HCT116 (cell line): ENCODE data around the gene FUT9. TPM values are rescaled to one million over a fixed set of nuclear protein-coding genes. Genes with fewer than 3 reads are reported as not detected.

Experiments used
- ATAC-seq: fragments of 200-7000 bp; cut with Tn5 transposase; 2 replicates; pipeline ENCODE4 v1.9.1; 2020; ENCODE audit warnings: mild to moderate bottlenecking, moderate library complexity
- BruUV-seq: library from RNA; stranded (reverse); fragments of 400-500 nt; replicated peaks from 2 replicates; lab custom pipeline; 2021; lab: Mats Ljungman, UMichigan
- CTCF ChIA-PET: fragments of 300-600 bp; sonication (Branson Sonifier 250); formaldehyde crosslinking; loops from one replicate; lab custom pipeline; 2021; ENCODE audit warnings: antibody characterized with exemption; lab: Charles Lee
- POLR2A ChIA-PET: fragments of 300-600, 350-600 bp; sonication (Branson Sonifier 250); formaldehyde crosslinking; loops from one replicate; lab custom pipeline; 2021; ENCODE audit warnings: antibody characterized with exemption; lab: Charles Lee
- RAD21 ChIA-PET, 2 experiments: fragments of 300-600 bp; sonication (Branson Sonifier 250); formaldehyde crosslinking; loops; one replicate each; lab custom pipeline; 2023; ENCODE audit warnings: low total read pairs in 2 of 2; ENCODE audit not compliant: uncharacterized antibody in 2 of 2, unreplicated experiment in 2 of 2, low non-redundant PET in 1 of 2; lab: Charles Lee
- DNase-seq: peaks from one replicate; pipeline ENCODE4 v3.0.0-alpha.2; 2010; ENCODE audit warnings: low read depth, low spot score
- H2AFZ ChIP-seq: fragments of 200-600 bp; shearing (Covaris generic), sonication (generic); 2 replicates; pipeline ENCODE4 v1.6.1; 2017; ENCODE audit warnings: low read depth, mixed run types, mixed read lengths, antibody characterized with exemption, low read length; ENCODE audit not compliant: poor library complexity, severe bottlenecking
- H3K27ac ChIP-seq: 2 replicates; pipeline ENCODE4 v1.5.1; 2012; ENCODE audit warnings: low read depth, low read length
- H3K27me3 ChIP-seq: fragments of 200-600 bp; sonication (generic); 2 replicates; pipeline ENCODE4 v1.6.1; 2016; ENCODE audit warnings: mixed run types, low read length, mixed read lengths; ENCODE audit not compliant: insufficient read depth
- H3K36me3 ChIP-seq, 2 experiments: fragments of 200-500 bp in 1 of 2; fragments of 200-600 bp in 1 of 2; sonication (Bioruptor generic) in 1 of 2; sonication (generic) in 1 of 2; 2 replicates each; pipeline versions ENCODE4 v1.5.1 to v1.6.1; 2014 to 2016; ENCODE audit warnings: low read length in 2 of 2, inconsistent platforms in 1 of 2, mixed read lengths in 1 of 2, mixed run types in 1 of 2; ENCODE audit not compliant: insufficient read depth in 2 of 2, control insufficient read depth in 1 of 2
- H3K4me1 ChIP-seq, 2 experiments: fragments of 200-600 bp in 1 of 2; sonication (generic) in 1 of 2; 2 replicates each; pipeline versions ENCODE4 v1.5.1 to v1.6.1; 2012 to 2017; ENCODE audit warnings: low read length in 2 of 2, inconsistent platforms in 1 of 2, mild to moderate bottlenecking in 1 of 2, mixed read lengths in 1 of 2, mixed run types in 1 of 2, moderate library complexity in 1 of 2; ENCODE audit not compliant: insufficient read depth in 2 of 2, control insufficient read depth in 1 of 2
- H3K4me2 ChIP-seq: fragments of 200-600 bp; sonication (generic); 2 replicates; pipeline ENCODE4 v1.6.1; 2017; ENCODE audit warnings: mixed run types, low read length, mixed read lengths
- H3K4me3 ChIP-seq, 2 experiments: fragments of 200-600 bp in 1 of 2; sonication (generic) in 1 of 2; replicated peaks in 1 of 2; 2 replicates each; pipeline ENCODE4 v1.5.1; 2011 to 2016; ENCODE audit warnings: low read length in 2 of 2, control low read depth in 1 of 2, low read depth in 1 of 2, mild to moderate bottlenecking in 1 of 2, mixed read lengths in 1 of 2, mixed run types in 1 of 2
- H3K79me2 ChIP-seq: fragments of 200-600 bp; sonication (generic); 2 replicates; pipeline ENCODE4 v1.6.1; 2017; ENCODE audit warnings: mild to moderate bottlenecking, mixed run types, low read length, moderate library complexity, mixed read lengths; ENCODE audit not compliant: insufficient read depth
- H3K9ac ChIP-seq: fragments of 200-600 bp; sonication (generic); 2 replicates; pipeline ENCODE4 v1.6.1; 2016; ENCODE audit warnings: low read length, mixed read lengths
- H3K9me2 ChIP-seq: fragments of 200-600 bp; sonication (generic), shearing (Covaris generic); 2 replicates; pipeline ENCODE4 v1.6.1; 2017; ENCODE audit warnings: mixed run types, mild to moderate bottlenecking, moderate library complexity; ENCODE audit not compliant: insufficient read depth
- H3K9me3 ChIP-seq, 2 experiments: fragments of 200-500 bp in 1 of 2; fragments of 200-600 bp in 1 of 2; sonication (Bioruptor generic) in 1 of 2; sonication (generic) in 1 of 2; 2 replicates each; pipeline ENCODE4 v1.6.1; 2014 to 2017; ENCODE audit warnings: low read length in 2 of 2, mixed read lengths in 2 of 2, inconsistent platforms in 1 of 2, low read depth in 1 of 2, mild to moderate bottlenecking in 1 of 2, mixed run types in 1 of 2, moderate library complexity in 1 of 2; ENCODE audit not compliant: control insufficient read depth in 1 of 2, insufficient read depth in 1 of 2
- H4K20me1 ChIP-seq: fragments of 200-600 bp; sonication (generic), shearing (Covaris generic); 2 replicates; pipeline ENCODE4 v1.6.1; 2017; ENCODE audit warnings: mixed run types, mild to moderate bottlenecking, moderate library complexity; ENCODE audit not compliant: insufficient read depth
- CEBPB ChIP-seq: IDR thresholded peaks from 2 replicates; pipeline ENCODE4 v1.6.1; 2012; ENCODE audit warnings: low read depth
- CTCF ChIP-seq, 3 experiments: fragments of 200-600 bp in 1 of 3; sonication (generic) in 1 of 3; IDR thresholded peaks in 2 of 3; conservative IDR thresholded peaks in 1 of 3; 2 replicates each; pipeline ENCODE4 v1.5.1; 2012 to 2017; ENCODE audit warnings: low read depth in 2 of 3, low read length in 2 of 3, antibody characterized with exemption in 1 of 3, borderline replicate concordance in 1 of 3, control low read depth in 1 of 3, mild to moderate bottlenecking in 1 of 3, mixed read lengths in 1 of 3, mixed run types in 1 of 3, moderate library complexity in 1 of 3; ENCODE audit not compliant: insufficient read depth in 1 of 3
- EGR1 ChIP-seq: IDR thresholded peaks from 2 replicates; pipeline ENCODE4 v1.6.1; 2012; ENCODE audit warnings: low read depth
- EZH2 ChIP-seq: fragments of 200-600 bp; sonication (generic); IDR thresholded peaks from 2 replicates; pipeline ENCODE4 v1.6.1; 2017; ENCODE audit warnings: antibody characterized with exemption, mixed run types
- POLR2A ChIP-seq: IDR thresholded peaks from 2 replicates; pipeline ENCODE4 v1.7.0; 2011; ENCODE audit warnings: borderline replicate concordance; ENCODE audit not compliant: insufficient read depth, insufficient read length; ENCODE audit errors: extremely low read depth
- RAD21 ChIP-seq: IDR thresholded peaks from 2 replicates; pipeline ENCODE4 v1.6.1; 2012; ENCODE audit warnings: low read depth, mild to moderate bottlenecking
- SP1 ChIP-seq: IDR thresholded peaks from 2 replicates; pipeline ENCODE4 v1.6.1; 2012; ENCODE audit warnings: low read depth
- ZFX ChIP-seq: fragments of 450-650 bp; IDR thresholded peaks from 2 replicates; pipeline ENCODE4 v1.6.1; 2017
- ZNF274 ChIP-seq: fragments of 200-500 bp; sonication (Bioruptor generic); IDR thresholded peaks from 2 replicates; pipeline ENCODE4 v1.6.1; 2014; ENCODE audit warnings: mild to moderate bottlenecking, low read depth, low read length, inconsistent platforms
- intact Hi-C: fragments of 100-400 bp; cut with micrococcal nuclease; formaldehyde crosslinking; loops from 2 replicates; pipeline ENCODE4 v1.10.0; 2022
- total RNA-seq: library from RNA; stranded (reverse); gene quantifications from one replicate; pipeline ENCODE4 v1.2.1, GENCODE V29; 2021; ENCODE audit not compliant: unreplicated experiment

FUT9 gene
- total RNA-seq, 1 experiment from 2014 or later, result not detected

DNA sequence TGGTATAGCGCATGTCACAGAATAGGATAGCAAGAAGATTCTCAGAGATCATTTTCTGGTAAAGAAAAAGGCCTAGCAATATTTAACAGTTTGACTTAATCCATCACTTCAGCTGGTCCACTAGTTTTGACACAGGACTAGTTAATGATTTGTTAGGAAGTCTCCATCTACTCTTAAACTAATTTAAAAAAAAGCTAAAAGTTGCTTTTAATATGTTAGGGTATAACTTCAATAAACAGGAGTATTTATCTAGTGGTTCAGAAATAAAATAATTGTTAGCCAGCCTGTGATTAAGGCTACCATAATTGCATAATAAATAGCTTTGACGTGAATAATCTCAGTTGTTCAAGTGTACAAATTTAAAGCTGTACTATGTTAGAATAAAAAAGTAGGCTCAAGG lies 195.6 kb downstream of the FUT9 start:
- POLR2A ChIA-PET, result no interaction called here
- no peak overlapping the region for H3K27ac ChIP-seq
- no TSS peak for BruUV-seq

GRCh38 chr6:96212066-96212465 lies 196.3 kb downstream of the FUT9 start:
- CTCF ChIA-PET, result no interaction called here
- no peak overlapping the region for H2AFZ ChIP-seq
- no peak overlapping the region for H3K9ac ChIP-seq
- no peak overlapping the region for H3K27ac ChIP-seq
- no peak for ATAC-seq
- no peak overlapping the region for H3K4me2 ChIP-seq
- no peaks in the 10 kb centered on the region for H3K36me3 ChIP-seq
- H3K27me3 ChIP-seq, result no peaks in the 10 kb centered on the region
- no peaks in the 10 kb centered on the region for H3K4me1 ChIP-seq
- no peaks in the 10 kb centered on the region for H4K20me1 ChIP-seq
- BruUV-seq, result no TSS peak
- POLR2A ChIA-PET, result no interaction called here
- RAD21 ChIA-PET, result no interaction called here
- H3K9me2 ChIP-seq, result no peaks in the 10 kb centered on the region
- H3K79me2 ChIP-seq, result no peaks in the 10 kb centered on the region
- TF ChIP-seq POLR2A, result no peak
- TF ChIP-seq EGR1, result no peak
- no peak for TF ChIP-seq EZH2
- no peak for TF ChIP-seq CTCF (IDR thresholded peaks at IDR 0.05 in 2 of 3, conservative IDR thresholded peaks at IDR 0.05 in 1 of 3; ENCODE audit: borderline replicate concordance in 1 of 3, insufficient read depth in 1 of 3, low read depth in 2 of 3, low read length in 2 of 3)
- no peak for TF ChIP-seq RAD21
- TF ChIP-seq ZFX, result no peak
- no peak for TF ChIP-seq SP1
- no peak for TF ChIP-seq CEBPB
- H3K4me3 ChIP-seq, result no peak overlapping the region
- no peaks in the 10 kb centered on the region for H3K9me3 ChIP-seq
- no peak for DNase-seq
- intact Hi-C loops, result no loop called here

More for the DNA sequence above, 195.6 kb downstream of the FUT9 start:
- no peaks in the 10 kb centered on the region for H3K9me2 ChIP-seq
- H3K9ac ChIP-seq, result no peak overlapping the region
- ChIA-PET CTCF (no interaction called here), RAD21 (no interaction called here)
- no peak overlapping the region for H3K4me3 ChIP-seq
- DNase-seq (no peak), ATAC-seq (no peak)
- intact Hi-C loops, result no loop called here
- H2AFZ ChIP-seq, result no peak overlapping the region
- H4K20me1 ChIP-seq, result no peaks in the 10 kb centered on the region
- H3K4me1 ChIP-seq, result no peaks in the 10 kb centered on the region
- no peak overlapping the region for H3K4me2 ChIP-seq
- TF ChIP-seq ZNF274 (no peak), RAD21 (no peak), EZH2 (no peak), POLR2A (no peak)
- no peaks in the 10 kb centered on the region for H3K9me3 ChIP-seq
- H3K27me3 ChIP-seq, result no peaks in the 10 kb centered on the region
- H3K79me2 ChIP-seq, result no peaks in the 10 kb centered on the region
- no peaks in the 10 kb centered on the region for H3K36me3 ChIP-seq
